NB4 (cell line): ENCODE results near the gene KCNA3.

Source experiments
- POLR2A ChIP-seq: IDR thresholded peaks from 2 replicates; pipeline ENCODE4 v1.6.1; 2011; ENCODE audit warnings: mild to moderate bottlenecking; ENCODE audit not compliant: insufficient read length; ENCODE audit errors: extremely low read depth
- TF ChIP-seq, protein P1 (sequence below): IDR thresholded peaks from one replicate; pipeline ENCODE4 v1.5.1; 2012; ENCODE audit warnings: low read depth, low read length

DNA sequence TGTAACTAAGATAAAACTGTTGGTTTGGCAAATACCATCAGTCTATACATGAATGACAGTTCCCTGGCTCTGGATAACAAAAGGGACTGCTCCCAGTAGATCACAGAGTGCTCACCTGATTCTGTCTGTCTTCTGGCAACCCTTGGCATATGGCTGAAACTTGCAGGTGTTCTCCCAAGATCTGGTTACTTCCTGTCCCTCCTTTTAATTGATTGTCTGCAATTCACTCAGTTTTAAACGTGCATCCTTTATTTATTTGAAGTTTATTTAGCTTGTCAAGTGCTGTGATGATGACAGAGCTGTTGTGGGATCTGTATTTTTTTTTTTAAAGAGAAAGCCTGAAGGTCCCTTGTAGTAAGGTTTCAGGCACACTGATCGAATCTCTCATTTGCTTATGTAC is 3.4 kb downstream of the KCNA3 start:
- TF ChIP-seq, protein P1, sequence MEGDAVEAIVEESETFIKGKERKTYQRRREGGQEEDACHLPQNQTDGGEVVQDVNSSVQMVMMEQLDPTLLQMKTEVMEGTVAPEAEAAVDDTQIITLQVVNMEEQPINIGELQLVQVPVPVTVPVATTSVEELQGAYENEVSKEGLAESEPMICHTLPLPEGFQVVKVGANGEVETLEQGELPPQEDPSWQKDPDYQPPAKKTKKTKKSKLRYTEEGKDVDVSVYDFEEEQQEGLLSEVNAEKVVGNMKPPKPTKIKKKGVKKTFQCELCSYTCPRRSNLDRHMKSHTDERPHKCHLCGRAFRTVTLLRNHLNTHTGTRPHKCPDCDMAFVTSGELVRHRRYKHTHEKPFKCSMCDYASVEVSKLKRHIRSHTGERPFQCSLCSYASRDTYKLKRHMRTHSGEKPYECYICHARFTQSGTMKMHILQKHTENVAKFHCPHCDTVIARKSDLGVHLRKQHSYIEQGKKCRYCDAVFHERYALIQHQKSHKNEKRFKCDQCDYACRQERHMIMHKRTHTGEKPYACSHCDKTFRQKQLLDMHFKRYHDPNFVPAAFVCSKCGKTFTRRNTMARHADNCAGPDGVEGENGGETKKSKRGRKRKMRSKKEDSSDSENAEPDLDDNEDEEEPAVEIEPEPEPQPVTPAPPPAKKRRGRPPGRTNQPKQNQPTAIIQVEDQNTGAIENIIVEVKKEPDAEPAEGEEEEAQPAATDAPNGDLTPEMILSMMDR: no peak
- TF ChIP-seq POLR2A: no peak
